GM20000 (cell line): Measurements from ENCODE around the gene GCN1.

Source experiments
- DNase-seq: peaks from one replicate; pipeline ENCODE4 v3.0.0; 2012; ENCODE audit warnings: low spot score
- CTCF ChIP-seq: IDR thresholded peaks from 2 replicates; pipeline ENCODE4 v1.5.1; 2012; ENCODE audit warnings: mild to moderate bottlenecking, control low read depth; ENCODE audit errors: extremely low read depth, missing control alignments

The GCN1 gene

DNA sequence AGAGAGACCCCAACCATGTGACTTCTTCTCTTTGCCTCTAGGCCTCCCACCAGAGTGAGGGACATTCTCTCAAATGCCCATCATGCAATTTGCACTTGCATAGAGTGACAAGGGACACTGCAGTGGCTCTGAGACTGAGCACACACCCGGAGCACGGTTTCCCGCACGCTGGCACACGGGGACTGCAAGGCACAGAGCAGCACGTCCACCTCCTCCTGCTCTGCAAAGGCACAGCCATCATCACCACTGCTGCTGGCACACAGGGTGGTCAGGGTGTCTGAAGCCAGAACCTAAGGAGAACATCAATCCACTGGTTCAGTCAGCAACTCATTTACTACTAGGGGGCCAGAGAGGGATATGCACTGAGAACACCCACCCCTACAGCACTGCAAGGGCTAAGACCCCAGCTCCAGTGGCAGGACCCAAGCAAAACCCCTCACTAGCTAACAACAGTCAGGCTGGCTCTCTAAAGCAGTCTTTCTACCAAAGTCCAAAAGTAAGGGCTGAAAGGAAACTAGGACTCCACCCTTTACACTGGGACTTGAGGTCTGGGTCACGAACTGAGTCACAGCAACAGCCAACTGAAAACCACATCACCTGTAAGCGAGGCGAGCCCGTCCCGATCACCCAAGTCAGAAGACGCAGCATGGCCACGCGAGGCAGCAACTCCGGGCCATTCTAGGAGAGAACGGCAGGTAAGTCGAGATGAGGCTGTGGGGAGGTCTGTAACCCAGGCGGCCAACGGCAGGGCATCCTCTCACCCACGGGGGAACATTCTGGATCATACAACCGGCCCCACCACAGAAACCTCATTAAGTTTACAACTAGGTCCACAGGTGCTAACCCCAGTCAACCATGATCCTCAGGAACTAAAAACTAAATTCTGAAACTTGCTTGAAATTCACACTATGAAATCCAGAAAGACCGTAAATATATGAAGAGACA, 37.9 kb downstream of the GCN1 start:
- TF ChIP-seq CTCF: no peak
- DNase-seq: no peak

- no peak for DNase-seq
Observed at GRCh38 chr12:120155072-120155471, 39.4 kb downstream of the GCN1 start.

DNA sequence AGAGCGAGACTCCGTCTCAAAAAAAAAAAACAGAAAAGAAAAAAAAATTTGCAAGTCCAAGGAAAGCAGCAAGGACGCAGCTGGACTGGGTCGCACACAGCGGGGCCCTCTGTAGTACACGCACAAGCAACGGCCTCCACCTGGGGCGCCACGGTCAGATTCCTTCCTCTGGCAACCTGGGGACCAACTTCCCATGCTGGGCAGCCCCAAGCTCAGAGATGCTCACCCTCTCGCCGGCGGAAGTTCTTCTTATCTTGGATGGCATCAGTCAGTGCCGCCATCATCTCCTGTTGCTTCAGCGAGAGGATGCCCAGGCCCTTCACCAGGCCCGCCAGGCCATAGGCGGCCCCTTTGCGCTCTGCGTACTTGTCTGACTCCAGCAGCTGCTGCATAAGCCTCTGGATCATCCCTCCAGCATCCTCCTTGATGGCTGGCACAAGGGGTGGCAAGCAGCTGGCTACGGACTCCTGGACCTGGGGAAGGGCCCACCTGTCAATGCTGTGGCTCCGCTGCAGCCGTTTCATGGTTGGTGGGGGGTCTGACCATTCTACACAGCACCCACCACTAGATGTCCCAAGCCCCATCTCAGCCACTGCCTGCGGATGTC, 43.5 kb downstream of the GCN1 start:
- no peak for TF ChIP-seq CTCF
- no peak for DNase-seq

More at GRCh38 chr12:120155072-120155471, 39.4 kb downstream of the GCN1 start:
- TF ChIP-seq CTCF: no peak

GRCh38 chr12:120148011-120148410, 46.5 kb downstream of the GCN1 start:
- no peak for TF ChIP-seq CTCF
- DNase-seq: no peak

- no peak for TF ChIP-seq CTCF
- no peak for DNase-seq
Observed at GRCh38 chr12:120145164-120145563, 49.4 kb downstream of the GCN1 start.

DNA sequence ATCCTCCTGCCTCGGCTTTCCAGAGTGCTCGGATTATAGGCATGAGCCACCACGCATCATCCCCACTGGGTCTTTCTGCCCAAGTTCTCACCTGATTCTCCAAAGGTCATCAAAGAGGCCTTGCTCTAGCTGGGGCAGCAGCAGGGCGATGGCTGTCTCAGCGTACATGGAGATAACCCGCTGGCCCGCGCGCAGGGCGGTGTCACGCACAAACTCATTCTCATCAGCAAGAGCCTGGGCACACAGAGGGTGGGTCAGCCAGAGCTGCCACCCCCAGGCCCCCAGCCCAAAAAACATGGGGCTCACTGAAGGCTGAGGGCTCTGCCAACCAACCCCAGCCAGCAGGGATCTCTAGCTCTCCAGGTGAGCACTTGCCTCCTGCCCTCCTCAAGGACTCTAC, 50.3 kb downstream of the GCN1 start:
- no peak for DNase-seq
- no peak for TF ChIP-seq CTCF

GRCh38 chr12:120142231-120142877, 52.2 kb downstream of the GCN1 start:
- TF ChIP-seq CTCF: no peak
- DNase-seq: no peak
